NCI-H774 (cell line): ENCODE results near the gene GALP.
"Not testable (repeated sequence)": the region's sequence is repeated elsewhere in the genome, so short reads cannot be mapped to it uniquely, and the experiment has no call there.

Experiments used
- DNase-seq: peaks from one replicate; lab custom pipeline; 2025; lab: John Stamatoyannopoulos, UW

Gene GALP

DNA sequence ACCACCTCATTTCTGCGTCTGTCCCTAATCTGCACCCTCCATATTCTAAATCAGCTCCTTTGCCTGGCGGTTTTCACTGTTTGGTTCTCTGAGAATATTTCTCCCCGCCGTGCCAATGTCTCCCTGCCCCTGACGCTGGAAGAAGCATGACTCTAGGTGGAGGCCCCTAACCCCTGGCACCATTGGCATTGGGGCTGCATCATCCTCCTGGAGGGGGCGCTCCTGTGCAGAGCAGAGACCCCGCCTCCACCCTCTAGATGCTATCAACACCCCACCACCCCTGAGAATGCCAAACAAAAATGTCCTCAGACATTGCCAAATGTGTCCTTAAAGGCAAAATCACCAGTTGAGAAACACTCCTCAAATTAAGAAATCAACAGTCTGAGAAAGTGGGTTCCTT is 15.3 kb downstream of the GALP start:
- DNase-seq, result no peak

DNA sequence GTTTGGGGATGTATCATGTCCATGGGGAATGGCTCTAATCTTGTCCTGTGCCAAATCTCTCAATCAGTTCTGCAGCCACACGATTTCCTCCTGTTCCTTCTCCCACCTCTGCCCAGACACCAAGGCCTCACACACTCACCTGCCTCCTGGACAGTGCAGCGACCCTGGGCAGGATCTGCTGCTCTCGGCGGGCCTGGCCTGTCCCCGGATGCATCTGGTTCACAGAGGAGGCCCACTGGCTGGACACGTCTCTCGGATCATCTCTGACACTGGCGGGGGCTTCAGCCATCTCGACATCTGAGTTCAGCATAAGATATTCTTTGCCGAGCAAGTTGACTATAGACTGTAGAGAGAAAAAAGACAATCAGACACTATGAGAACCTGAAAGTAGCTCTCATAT is 15.9 kb downstream of the GALP start:
- DNase-seq, result no peak

GRCh38 chr19:56193981-56194640 is 18.3 kb downstream of the GALP start:
- no peak for DNase-seq

DNA sequence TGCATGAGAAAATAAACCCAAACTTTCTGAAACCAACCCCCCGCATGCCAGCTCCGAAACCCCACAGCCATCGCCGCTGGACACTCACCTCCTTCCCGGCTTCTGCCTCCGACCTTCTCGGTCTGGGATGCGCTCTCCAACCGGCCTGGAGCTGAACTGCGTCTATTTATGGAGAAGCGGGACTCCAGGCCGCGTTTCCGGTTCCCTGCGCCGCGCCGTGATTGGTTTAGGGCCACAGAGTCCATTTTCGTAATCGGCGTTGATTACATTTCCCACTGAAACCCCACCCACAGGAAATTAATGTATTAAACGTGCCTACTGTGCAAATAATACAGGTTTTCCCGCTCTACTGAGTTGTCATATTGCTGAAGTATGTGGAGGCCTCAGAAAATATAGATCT is 21.8 kb downstream of the GALP start, which contains the start of gene ZSCAN5B:
TSS of gene ZSCAN5B (minus strand) at position 138 of the 400 bp plus-strand sequence. CDS start 4,731 bp downstream, outside the sequence.
- not testable (repeated sequence) for DNase-seq

DNA sequence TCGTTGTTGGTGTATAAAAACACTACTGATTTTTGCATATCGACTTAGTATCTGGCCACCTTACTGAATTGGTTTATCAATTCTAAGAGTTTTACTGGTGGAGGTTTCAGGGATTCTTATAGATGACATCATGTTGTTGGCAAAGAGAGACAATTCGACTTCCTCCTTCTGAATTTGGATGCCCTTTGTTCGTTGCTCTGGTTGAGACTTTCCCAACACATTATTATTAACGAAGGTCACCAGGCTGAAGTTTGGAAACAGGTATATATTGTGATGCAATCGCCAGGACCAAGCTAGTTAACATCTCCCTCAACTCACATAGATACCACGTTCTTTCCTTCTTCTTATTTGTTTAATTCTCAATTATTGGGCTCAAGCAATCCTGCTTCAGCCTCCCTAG is 23.9 kb downstream of the GALP start:
- no peak for DNase-seq

- DNase-seq, result no peak
Measured at GRCh38 chr19:56201973-56202372, 26.2 kb downstream of the GALP start, which contains the start of gene ZSCAN5C. Gene ZSCAN5C (plus strand): TSS chr19:56202273. CDS start chr19:56205914, 3,641 bp downstream.

GRCh38 chr19:56207581-56207980 is 31.8 kb downstream of the GALP start:
- not testable (repeated sequence) for DNase-seq

DNA sequence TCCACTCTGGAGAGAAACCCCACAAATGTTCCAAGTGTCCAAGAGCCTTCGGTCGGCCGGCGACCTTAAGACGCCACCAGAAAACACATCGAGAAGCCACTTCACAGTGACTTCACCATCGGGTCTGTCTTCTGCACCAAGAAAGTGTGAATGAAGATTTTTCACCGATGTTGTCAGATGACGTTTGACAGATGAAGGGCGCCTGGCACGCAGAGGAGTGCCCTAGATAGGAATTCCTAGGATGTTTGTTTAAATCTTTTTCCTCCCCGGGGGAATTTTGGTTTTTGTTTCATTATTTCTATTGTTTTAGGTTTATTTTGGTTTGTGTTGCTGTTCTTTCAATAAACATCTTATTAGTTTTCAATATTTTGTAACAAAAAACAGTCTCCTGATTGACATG is 33.3 kb downstream of the GALP start:
- DNase-seq, result no peak

DNA sequence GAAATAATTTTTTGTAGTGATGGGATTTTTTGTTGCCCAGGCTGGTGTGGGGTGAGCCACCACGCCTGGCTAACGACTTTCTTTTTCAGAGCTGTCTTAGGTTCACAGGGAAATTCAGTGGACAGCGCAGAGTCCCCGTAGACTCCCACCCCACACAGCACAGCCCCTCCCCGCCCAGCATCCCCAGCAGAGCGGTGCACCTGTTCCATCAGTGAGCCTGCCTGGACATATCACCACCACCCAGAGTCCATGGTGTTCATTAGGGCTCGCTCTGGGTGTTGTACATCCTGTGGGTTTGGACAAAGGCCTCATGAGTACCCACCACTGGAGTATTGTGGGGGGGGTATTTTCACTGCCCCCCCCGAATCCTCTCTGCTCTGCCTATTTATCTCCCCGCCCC is 34.2 kb downstream of the GALP start:
- DNase-seq, result not testable (repeated sequence)

DNA sequence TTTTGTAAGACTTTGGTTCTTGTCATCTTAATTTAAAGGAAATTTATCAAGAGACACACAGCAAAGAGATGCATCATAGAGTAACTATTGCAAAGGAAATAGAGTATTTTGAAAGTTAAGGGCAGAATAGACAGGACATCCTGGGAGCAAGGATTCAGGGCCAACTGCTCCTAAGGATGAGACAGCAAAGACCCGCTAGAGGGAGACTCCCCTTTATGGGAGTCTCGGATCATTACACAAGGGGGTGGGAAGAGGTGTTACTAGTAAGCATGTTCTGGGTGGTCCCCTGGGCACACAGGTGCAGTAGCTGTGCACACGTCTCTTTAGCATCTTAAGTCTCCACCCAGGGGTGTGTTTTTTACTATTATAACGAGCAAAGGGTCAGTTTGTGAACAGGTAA is 35.9 kb downstream of the GALP start:
- DNase-seq, result no peak

DNA sequence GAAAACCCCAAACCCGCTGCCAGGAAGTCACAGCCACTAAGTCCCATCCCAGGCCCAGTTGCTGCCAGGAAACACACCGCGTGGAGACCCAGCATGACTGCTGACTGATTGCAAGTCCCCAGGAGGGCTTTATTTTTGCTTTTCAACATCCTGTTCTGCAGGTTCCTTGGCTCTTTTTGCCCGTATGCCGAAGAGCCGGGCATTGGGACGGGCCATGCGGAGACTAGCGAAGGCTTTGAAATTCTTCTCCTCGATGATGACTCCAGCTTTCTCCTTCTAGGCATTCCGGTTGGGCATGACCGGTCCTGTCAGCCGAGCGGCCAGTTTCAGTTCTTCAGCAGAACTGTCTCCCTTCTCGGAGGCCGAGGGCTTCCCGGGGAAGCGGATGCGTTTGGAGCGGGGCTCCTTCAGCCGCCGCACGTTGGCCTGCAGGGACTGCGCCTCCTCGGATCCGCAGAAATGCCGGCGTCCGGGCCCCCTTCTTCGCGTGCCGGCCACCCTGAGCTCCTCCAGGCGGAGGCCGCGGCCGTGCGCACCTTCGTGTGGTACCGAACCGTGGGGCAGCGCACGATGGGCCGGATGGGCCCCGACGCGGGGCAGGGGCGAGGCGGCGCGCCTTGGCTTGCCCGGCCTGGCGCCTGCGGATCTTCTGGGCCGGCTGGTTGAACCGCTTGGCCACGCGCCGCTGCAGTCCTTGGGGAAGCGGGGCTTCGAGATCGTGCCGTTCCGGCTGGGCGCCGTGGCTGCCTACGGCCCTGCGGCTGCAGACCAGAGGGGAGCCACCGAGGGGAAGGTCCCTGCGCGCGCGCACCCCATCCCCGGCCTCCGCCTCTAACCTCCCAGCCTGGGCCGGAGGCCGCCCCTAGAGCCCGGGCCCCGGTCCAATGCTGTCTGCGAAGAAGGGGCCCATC is 41.5 kb downstream of the GALP start:
- DNase-seq, result no peak

DNA sequence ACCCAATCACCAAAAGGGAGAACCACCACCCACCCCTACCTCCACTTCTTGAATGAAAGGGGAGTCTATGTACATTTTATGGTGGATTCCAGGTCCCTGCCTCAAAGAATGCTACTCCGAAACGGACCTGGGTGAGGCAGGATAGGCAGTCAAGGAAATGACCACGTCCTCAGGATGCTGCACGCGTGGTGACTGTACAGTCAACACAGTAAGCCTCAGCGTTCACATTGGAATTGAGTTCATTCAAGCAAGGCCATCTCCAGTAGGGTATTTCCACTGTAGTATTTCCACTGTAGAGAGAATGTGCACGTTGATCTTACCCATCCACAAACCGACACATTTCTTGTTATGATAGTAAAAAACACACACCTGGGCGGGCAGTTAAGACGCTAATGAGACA is 43.2 kb downstream of the GALP start:
- DNase-seq, result no peak

DNA sequence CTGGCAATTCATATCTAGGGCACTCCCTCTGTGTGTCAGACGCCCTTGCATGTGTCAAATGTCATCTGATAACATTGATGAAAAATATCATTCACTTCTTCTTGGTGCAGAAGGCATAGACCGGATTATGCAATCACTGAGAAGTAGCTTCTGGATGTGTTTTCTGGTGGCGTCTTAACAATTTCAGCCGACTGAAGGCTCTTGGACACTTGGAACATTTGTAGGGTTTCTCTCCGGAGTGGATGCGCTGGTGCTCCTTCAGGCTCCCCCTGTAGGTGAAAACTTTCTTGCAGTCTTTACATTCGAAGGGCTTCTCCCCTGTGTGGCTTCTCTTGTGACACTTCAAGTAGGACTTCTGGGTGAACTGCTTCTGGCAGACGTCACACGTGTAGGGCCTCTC is 45.6 kb downstream of the GALP start:
- DNase-seq, result not testable (repeated sequence)

DNA sequence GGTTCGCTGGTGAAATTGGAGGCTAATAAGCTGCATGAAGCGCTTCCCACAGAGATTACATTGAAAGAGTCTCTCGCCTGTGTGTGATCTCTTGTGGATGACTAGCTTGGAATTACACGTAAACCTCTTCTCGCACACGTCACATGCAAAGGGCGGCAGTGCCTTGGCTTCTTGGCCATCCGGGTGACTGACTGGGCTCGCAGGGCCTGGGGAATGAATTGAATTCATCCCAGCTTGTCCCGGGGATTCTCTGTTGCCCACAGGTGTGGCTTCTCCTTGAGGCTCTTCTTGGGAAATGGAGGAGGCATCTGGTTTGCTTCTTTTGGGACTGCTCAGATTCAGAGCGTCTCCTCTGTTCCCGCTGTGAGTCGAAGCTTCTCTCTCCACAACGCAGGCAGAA is 46.0 kb downstream of the GALP start:
- no peak for DNase-seq

- no peak for DNase-seq
Measured at GRCh38 chr19:56222901-56223300, 47.1 kb downstream of the GALP start.

DNA sequence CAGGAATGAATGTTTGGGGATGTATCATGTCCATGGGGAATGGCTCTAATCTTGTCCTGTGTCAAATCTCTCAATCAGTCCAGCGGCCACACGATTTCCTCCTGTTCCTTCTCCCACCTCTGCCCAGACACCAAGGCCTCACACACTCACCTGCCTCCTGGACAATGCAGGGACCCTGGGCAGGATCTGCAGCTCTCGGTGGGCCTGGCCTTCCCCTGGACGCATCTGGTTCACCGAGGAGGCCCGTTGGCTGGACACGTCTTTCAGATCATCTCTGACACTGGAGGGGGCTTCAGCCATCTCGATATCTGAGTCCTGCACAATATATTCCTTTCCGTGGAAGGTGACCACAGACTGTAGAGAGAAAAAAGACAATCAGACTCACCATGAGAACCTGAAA is 47.7 kb downstream of the GALP start:
- no peak for DNase-seq
